HAP-1 (cell line): ENCODE measurements around the gene SORCS2.

Experiments used
- DNase-seq, 2 experiments: peaks; one replicate each; pipeline ENCODE4 v3.0.0-alpha.2; 2016 to 2020; ENCODE audit warnings: low spot score in 2 of 2
- H3K27me3 ChIP-seq: fragments of 250-450 bp; sonication (Bioruptor Pico); 2 replicates; pipeline ENCODE4 v1.5.1; 2020; ENCODE audit warnings: low read depth, mild to moderate bottlenecking, moderate library complexity
- H3K36me3 ChIP-seq: fragments of 250-450 bp; sonication (Bioruptor Pico); replicated peaks from 2 replicates; pipeline ENCODE4 v1.5.1; 2020; ENCODE audit warnings: mild to moderate bottlenecking
- H3K4me1 ChIP-seq: fragments of 250-450 bp; sonication (Bioruptor Pico); 2 replicates; pipeline ENCODE4 v1.5.1; 2020; ENCODE audit warnings: mild to moderate bottlenecking
- H3K4me3 ChIP-seq: fragments of 250-450 bp; sonication (Bioruptor Pico); 2 replicates; pipeline ENCODE4 v1.5.1; 2020; ENCODE audit warnings: mild to moderate bottlenecking, moderate library complexity
- H3K9me3 ChIP-seq: fragments of 250-450 bp; sonication (Bioruptor Pico); 2 replicates; pipeline ENCODE4 v1.5.1; 2020; ENCODE audit warnings: mild to moderate bottlenecking, moderate library complexity
- in situ Hi-C: fragments of 300-500 bp; cut with MboI; formaldehyde crosslinking; loops from 3 replicates; pipeline ENCODE4 v1.14.3; 2020; ENCODE audit warnings: low sequenced_read_pairs, inconsistent platforms, mixed read lengths

Gene SORCS2

DNA sequence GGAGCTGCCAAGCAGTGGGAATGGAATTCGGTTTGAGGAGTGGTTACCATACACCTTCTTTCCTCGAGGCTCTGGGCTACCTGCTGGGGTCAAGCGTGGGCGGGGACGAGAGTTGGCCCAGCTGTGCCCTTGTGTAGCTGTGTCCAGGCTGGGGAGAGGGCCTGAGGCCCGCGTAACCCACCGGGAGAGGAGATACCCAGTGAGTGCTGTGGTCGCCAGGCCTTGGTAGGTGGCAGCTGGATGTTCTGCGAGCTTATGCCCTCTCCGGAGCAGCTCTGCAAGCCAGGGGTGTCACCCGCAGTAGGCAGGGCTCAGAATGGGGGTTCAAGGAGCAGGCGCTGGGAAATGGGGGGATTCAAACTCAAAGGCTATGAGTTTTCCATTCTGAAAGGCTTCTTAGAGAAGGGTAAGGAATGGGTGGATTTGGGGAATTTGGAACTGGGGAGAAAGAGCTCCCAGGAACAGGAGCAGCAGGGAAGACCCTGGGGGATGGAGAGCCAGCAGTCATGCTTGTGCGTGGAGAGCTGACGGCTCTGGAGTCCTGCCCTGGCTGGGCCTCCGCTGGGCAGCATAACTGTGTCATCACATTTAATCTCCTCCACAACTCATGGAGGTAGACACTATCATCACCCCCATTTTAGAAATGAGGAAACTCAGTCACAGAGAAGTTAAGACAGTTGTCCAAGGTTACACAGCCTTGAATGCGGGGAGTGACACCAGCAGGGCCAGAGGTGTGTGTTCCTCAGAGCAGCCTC, 117.5 kb downstream of the SORCS2 start:
- H3K36me3 ChIP-seq: no peaks in the 10 kb centered on the region
- H3K4me3 ChIP-seq: no peak overlapping the region
- in situ Hi-C loops: no loop called here
- peaks cover 47% of the 10 kb centered on the region for H3K27me3 ChIP-seq
- H3K4me1 ChIP-seq: no peaks in the 10 kb centered on the region
- H3K9me3 ChIP-seq: no peaks in the 10 kb centered on the region
- no peak for DNase-seq

DNA sequence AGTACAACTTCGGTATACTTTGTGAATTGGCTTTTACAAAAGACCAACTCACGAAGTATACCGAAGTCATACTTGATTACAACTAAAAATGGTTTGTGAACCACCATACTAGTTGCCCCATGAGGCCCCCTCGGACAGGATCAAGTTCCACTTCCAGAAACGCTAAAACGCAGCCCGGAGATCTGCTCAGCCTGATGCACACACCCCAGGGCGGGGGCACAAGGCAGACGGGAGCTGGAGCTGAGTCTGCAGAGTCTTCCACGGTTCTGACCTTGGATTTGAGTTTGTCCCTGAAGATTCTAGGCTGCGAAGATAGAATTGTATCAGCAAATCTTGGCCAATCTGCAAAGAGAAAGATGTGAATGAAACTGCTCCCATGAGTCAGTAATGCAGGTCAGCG, 118.1 kb downstream of the SORCS2 start:
- Histone ChIP-seq H3K9me3 (no peaks in the 10 kb centered on the region), H3K27me3 (peaks cover 47% of the 10 kb centered on the region), H3K36me3 (no peaks in the 10 kb centered on the region), H3K4me3 (no peak overlapping the region), H3K4me1 (no peaks in the 10 kb centered on the region)
- in situ Hi-C loops: no loop called here
- no peak for DNase-seq

DNA sequence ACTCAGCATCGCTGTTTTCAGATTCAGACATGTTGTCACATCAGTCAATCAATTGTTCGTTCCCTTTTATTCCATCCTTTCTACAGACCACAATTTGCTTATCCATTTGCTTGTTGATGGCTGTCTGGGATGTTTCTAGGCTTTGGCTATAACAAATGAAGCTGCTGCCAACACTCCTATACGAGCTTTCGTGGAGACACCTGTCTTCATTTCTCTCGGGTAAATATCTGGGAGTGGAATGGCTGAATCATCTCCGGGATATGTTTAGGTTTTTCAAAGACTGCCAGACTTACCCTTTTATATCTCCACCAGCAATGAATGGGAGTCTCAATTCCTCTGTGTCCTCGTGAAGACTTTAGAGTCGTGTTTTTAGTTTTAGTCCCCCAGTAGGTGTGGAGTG, 118.9 kb downstream of the SORCS2 start:
- no peaks in the 10 kb centered on the region for H3K4me1 ChIP-seq
- H3K27me3 ChIP-seq: peaks cover 42% of the 10 kb centered on the region
- no peaks in the 10 kb centered on the region for H3K36me3 ChIP-seq
- in situ Hi-C loops: no loop called here
- no peak overlapping the region for H3K4me3 ChIP-seq
- no peak for DNase-seq
- H3K9me3 ChIP-seq: no peaks in the 10 kb centered on the region

DNA sequence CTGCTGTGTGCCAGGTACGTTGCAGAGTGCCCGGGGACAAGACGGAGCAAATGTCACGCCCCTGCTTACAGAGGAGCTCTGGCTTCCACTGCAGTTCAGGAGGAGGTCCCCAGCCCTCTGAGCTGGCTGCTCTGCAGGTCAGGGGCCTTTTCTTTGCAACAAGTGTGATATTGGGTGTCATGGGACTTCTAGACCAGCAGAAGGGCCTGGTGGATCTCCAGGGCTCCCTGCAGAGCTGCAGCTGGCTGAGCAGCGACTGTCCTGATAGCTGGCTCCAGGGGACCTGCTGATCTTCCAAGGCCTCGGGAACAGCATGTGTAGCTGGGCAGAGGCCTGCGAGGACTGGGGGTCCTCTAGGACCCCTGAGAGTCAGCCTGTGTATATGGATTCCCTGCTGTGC, 120.4 kb downstream of the SORCS2 start:
- no peaks in the 10 kb centered on the region for H3K4me1 ChIP-seq
- H3K4me3 ChIP-seq: no peak overlapping the region
- in situ Hi-C loops: no loop called here
- H3K9me3 ChIP-seq: no peaks in the 10 kb centered on the region
- peaks cover 27% of the 10 kb centered on the region for H3K27me3 ChIP-seq
- no peaks in the 10 kb centered on the region for H3K36me3 ChIP-seq
- no peak for DNase-seq

DNA sequence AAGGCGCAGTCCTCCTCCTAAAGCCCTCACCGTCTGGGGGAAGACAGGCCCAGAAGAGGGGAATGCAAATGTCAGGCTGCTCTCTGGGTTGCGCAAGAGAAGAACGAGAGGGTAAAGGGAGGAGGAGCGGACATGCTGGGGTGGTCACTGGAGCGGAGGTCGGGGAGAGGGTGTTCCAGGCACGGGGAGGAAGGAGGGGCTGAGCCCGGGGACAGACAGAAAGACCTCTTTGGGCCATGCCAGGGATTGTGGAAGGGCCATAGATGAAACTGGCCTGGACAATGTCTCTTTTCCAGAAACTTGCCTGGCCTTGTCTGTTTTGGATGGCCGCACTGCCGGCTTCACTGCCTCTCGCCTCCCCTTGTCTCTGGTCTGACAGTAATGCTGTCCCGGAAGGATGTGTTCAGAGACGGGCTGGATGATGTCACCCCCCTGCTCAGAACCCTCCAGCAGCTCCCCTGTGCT, 121.0 kb downstream of the SORCS2 start:
- no peaks in the 10 kb centered on the region for H3K36me3 ChIP-seq
- H3K27me3 ChIP-seq: peaks cover 25% of the 10 kb centered on the region
- no peak overlapping the region for H3K4me3 ChIP-seq
- in situ Hi-C loops: no loop called here
- H3K4me1 ChIP-seq: no peaks in the 10 kb centered on the region
- DNase-seq: no peak
- H3K9me3 ChIP-seq: no peaks in the 10 kb centered on the region

DNA sequence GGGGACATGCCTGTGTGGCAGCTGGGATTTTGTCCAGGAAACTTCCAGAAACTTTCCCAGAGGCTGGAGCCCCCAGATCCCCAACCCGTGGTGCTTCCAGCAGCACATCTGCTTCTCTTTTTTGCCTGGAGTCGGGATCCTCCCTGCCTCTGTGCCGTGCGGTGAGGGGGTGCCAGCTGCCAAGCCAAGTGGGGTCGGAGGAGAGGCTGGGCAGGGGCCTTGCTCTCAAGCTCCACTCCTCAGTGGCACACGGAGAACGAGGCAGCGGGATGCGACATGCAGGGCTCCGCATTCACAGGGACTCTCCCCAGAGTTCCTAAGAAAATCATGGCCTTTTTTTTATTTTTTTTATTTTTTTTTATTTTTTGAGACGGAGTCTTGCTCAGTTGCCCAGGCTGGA, 121.7 kb downstream of the SORCS2 start:
- Histone ChIP-seq H3K9me3 (no peaks in the 10 kb centered on the region), H3K4me3 (no peak overlapping the region), H3K4me1 (no peaks in the 10 kb centered on the region), H3K36me3 (no peaks in the 10 kb centered on the region), H3K27me3 (peaks cover 18% of the 10 kb centered on the region)
- in situ Hi-C loops: no loop called here
- DNase-seq: no peak

DNA sequence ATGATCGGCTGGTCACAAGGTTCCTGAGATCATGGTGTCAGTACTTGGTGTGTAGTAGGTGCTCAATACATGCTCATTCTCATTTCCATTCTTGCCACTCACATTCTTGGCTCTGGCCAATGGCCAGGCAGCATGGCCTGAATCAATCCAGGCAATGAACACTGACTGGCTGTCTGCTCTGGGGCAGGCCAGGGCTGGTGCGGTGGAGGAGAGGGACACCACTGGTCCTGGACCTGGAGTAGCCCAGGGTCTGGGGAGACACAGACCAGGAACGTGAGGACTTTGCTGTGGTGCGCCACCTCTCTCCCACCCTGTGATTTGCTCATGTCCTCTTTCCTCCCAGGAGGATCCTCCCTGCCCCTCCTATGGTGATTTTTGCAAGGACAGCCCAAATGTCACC, 122.9 kb downstream of the SORCS2 start:
- DNase-seq: no peak
- Histone ChIP-seq H3K36me3 (no peaks in the 10 kb centered on the region), H3K27me3 (peaks cover 7% of the 10 kb centered on the region), H3K4me3 (no peak overlapping the region), H3K9me3 (no peaks in the 10 kb centered on the region), H3K4me1 (no peaks in the 10 kb centered on the region)
- in situ Hi-C loops: no loop called here

DNA sequence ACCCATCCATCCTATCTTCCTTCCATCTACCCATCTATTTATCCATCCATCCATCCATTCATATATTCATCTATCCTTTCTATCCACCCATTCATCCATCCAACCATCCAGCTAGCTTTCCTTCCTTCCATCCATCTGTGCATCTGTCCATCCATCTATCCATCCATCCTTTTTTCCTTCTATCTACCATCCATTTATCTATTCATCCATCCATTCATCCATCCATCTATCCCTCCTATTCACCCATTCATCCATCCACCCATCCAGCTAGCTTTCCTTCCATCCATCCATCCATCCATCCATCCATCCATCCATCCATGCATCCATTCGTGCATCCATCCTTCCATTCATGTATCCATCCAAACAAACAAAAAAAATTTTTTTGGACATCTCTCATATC, 123.6 kb downstream of the SORCS2 start:
- no peaks in the 10 kb centered on the region for H3K9me3 ChIP-seq
- no peak overlapping the region for H3K4me3 ChIP-seq
- H3K4me1 ChIP-seq: no peaks in the 10 kb centered on the region
- in situ Hi-C loops: no loop called here
- no peak for DNase-seq
- H3K36me3 ChIP-seq: no peaks in the 10 kb centered on the region
- peaks cover under 1% of the 10 kb centered on the region; the same call in 1 of the 2 replicates for H3K27me3 ChIP-seq

DNA sequence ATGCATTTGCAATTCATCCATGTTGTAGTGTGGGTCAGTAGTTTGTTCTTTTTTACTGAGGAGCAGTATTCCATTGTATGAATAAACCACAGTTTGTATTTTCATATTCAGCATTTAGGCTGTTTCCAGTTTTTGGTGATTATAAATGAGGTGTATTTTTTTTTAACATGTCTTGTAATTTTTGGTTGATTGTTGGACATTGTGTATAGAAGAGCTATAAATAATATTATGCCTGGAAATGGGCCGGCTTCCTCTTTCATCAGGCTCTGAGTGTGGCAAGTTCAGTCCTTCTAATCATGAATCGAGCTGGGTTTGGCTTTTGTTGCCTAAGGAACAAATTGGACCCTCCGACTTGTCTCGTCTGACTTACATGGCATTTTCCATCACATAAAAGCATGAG, 126.7 kb downstream of the SORCS2 start:
- Histone ChIP-seq H3K27me3 (peaks cover 3% of the 10 kb centered on the region; the same call in 1 of the 2 replicates), H3K9me3 (no peaks in the 10 kb centered on the region), H3K4me1 (no peaks in the 10 kb centered on the region), H3K4me3 (no peak overlapping the region), H3K36me3 (no peaks in the 10 kb centered on the region)
- in situ Hi-C loops: no loop called here
- DNase-seq: no peak

DNA sequence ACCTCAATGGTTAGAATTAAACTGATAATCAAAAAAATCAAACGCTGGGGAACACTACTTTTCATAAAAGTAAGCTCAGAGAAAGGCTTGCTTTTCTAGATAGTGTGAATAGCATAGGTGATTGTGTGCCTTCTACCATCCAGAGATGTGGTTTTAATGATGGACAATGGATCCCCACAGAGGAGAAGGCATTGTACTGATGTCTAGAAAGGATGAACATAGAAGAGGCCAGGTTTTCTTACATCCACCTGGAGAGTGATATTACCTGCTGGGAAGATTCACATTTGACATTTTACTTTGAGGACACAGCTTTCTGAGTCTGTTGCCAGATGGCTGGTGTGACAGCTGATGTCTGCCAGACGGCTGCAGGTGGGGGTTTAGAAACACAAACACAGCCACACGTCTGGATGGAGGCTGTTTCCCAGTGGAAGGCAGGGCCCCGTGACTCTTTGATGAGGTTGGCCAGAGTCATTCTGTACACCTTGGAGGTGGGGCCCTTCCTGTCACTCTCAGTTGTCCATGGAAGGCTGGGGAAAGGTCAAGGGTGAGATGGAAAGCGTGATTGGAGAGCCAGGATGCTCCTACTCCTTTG, 128.0 kb downstream of the SORCS2 start:
- in situ Hi-C loops: no loop called here
- Histone ChIP-seq H3K27me3 (peaks cover 3% of the 10 kb centered on the region; the same call in 1 of the 2 replicates), H3K4me1 (no peaks in the 10 kb centered on the region), H3K9me3 (no peaks in the 10 kb centered on the region), H3K36me3 (no peaks in the 10 kb centered on the region), H3K4me3 (no peak overlapping the region)
- no peak for DNase-seq

DNA sequence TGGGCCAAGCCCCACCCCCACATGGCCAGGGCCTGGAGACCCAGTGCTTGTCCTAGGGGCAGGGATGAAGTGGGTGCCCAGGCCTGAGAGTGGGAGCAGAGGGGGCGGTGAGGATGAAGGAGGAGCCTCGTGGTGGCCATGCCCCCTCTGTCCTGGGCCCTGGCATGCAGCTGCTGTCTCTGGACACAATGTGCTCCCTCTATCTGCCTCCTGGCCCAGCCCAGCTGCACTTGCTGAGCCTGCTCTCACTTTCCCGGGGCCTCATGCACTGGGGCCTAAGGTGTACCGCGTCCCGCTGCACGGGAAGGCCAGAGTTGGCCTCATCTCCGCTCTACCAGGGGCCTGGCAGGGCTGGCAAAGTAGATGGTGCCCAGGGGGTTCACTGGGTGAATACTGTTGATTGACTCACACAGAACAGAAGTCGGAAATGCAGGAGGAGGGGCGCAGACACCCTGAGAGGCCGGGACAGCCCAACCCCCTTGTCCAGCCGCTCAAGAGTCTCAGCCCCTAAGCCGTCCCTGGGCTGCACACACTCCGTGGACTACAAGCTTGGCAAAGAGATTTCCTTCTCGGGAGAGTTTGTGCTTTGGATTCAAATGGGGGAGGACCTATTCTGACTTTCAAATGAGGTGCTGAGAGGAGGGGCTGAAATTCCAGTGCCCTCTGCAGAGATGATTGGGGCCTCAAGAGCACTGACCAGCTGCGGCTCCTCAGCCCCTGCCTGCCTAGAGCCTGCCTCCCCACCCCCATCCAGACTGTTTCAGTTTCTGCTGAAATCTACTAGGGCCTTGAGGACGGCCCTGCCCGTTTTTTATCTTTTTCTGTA, 130.0 kb downstream of the SORCS2 start:
- Histone ChIP-seq H3K4me3 (no peak overlapping the region), H3K27me3 (peaks cover 3% of the 10 kb centered on the region; the same call in 1 of the 2 replicates), H3K4me1 (no peaks in the 10 kb centered on the region), H3K9me3 (no peaks in the 10 kb centered on the region), H3K36me3 (no peaks in the 10 kb centered on the region)
- DNase-seq: no peak
- in situ Hi-C loops: no loop called here

DNA sequence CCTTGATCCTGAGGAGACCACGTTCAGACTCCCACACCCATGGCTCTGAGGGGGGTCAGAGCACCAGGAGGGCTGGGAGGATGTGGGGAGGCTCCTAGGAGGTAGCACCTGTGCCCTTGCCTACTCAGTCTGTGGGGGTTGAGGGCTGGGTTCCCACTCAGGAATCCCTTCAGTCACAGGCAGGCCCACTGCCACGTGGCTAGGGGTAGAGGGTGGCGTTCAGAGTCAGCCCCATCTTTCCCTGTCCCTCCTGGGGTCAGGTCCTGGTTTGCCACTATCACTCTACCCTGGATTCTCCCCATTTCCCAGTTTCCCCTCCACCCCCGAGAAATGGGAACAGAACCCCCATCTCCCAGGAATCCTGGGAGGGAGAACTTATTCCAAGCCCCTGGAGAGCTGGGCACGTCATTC, 131.1 kb downstream of the SORCS2 start:
- Histone ChIP-seq H3K4me3 (no peak overlapping the region), H3K4me1 (no peaks in the 10 kb centered on the region), H3K27me3 (peaks cover 3% of the 10 kb centered on the region; the same call in 1 of the 2 replicates), H3K9me3 (no peaks in the 10 kb centered on the region), H3K36me3 (no peaks in the 10 kb centered on the region)
- DNase-seq: no peak
- in situ Hi-C loops: no loop called here

DNA sequence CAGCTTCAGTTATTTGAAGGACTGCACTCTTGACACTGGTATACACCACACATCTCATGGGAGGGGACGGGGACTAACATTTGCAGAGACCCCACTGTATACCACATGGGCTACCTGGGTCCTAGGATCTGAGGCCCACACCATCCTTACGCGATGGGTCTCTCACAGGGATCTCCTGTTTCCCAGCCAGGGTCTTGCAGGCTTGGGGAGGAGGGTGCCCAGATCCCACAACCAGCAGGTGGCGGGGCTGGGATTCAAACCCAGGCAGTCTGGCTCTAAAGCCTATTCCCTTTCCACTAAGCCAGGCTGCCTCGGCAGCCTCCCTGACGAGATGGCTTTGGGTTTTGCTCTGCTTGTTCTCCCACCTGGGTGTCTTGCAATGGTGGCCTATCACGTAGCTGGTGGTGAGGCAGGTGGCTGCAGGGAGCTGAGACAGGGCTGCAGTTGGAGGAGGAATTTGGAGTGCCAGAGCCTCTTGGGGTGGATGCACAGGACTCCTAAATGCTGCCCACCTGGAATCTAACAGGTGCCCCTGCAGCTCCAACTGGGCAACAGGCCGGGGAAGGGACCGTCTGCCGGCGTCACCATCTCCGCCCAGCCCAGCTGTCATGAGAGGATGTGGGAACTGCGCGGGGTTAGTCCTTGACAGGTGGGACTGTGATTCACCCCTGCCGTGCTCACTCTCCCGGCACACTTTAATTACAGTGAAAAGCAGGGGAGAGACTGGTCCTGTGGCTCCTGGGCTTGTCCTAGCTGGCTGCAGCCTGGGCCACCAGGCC, 131.7 kb downstream of the SORCS2 start:
- Histone ChIP-seq H3K4me1 (no peaks in the 10 kb centered on the region), H3K27me3 (peaks cover 3% of the 10 kb centered on the region; the same call in 1 of the 2 replicates), H3K4me3 (no peak overlapping the region), H3K9me3 (no peaks in the 10 kb centered on the region), H3K36me3 (no peaks in the 10 kb centered on the region)
- no peak for DNase-seq
- in situ Hi-C loops: no loop called here
